Measurements from ENCODE around the gene TM9SF1. TPM values are rescaled to one million over a fixed set of nuclear protein-coding genes. Genes with fewer than 3 reads are reported as not detected.

Gene TM9SF1
- total and polyA plus RNA-seq, 10 of the 15 experiments (the other 5 are each of a cell fraction or from before 2014, with no cell fraction given): 7.2 to 39.2 (median 17.6) TPM

DNA sequence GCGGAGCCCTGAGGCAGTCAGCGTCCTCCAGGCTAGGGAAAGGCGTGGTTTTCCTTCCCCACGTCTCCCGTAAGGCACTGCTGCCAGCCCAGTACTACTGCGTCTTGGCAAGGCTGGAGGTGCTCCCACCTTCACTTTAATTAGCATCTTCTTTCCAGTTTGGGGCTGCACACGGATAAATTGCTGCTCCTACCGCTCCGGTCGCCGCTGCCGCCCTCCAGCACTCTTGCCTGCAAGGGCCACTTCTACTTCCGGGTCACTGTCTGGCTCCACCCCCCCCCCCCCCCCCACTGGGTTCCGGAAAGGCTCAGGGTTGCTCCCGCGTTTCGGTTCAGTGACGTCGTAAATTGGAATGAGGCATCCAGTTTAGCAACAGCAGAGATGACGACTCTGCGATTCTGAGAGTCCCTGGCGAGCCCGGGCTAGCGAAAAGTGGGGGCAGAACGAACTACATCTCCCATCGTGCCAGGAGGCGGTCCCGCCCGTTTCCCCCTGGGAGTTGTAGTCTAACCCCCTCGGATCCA, 36.9 kb upstream of the TM9SF1 start, which contains the start of gene NEDD8 (continued):
- no peak for TF ChIP-seq RAD21 (IDR thresholded peaks at IDR 0.05; ENCODE audit: insufficient read depth, low read depth, low read length)
- TF ChIP-seq NRF1 (conservative IDR thresholded peaks at IDR 0.05; ENCODE audit: low read depth, low read length): no peak
- no peak for TF ChIP-seq RBBP5 (conservative IDR thresholded peaks at IDR 0.05)
- TF ChIP-seq NBN (IDR thresholded peaks at IDR 0.05): no peak
- peak; percentile 94 for TF ChIP-seq TARDBP (IDR thresholded peaks at IDR 0.05; ENCODE audit: borderline replicate concordance)
- TF ChIP-seq CBX5 (IDR thresholded peaks at IDR 0.05; ENCODE audit: low read depth): no peak
- no peak for TF ChIP-seq ESRRA (IDR thresholded peaks at IDR 0.05; ENCODE audit: low read length)
- TF ChIP-seq TCF3 (IDR thresholded peaks at IDR 0.05; ENCODE audit: borderline replicate concordance, insufficient read depth, low read depth, low read length): no peak
- TF ChIP-seq, protein P1, sequence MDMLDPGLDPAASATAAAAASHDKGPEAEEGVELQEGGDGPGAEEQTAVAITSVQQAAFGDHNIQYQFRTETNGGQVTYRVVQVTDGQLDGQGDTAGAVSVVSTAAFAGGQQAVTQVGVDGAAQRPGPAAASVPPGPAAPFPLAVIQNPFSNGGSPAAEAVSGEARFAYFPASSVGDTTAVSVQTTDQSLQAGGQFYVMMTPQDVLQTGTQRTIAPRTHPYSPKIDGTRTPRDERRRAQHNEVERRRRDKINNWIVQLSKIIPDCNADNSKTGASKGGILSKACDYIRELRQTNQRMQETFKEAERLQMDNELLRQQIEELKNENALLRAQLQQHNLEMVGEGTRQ (IDR thresholded peaks at IDR 0.05; ENCODE audit: borderline replicate concordance, low read depth, low read length): no peak
- TF ChIP-seq EED (IDR thresholded peaks at IDR 0.05; ENCODE audit: low read depth): no peak
- no peak for TF ChIP-seq ZZZ3 (IDR thresholded peaks at IDR 0.05; ENCODE audit: control insufficient read depth, insufficient read length, low read depth)
- no peak for TF ChIP-seq NR2F1 (conservative IDR thresholded peaks at IDR 0.05)
- no peak; the same call in 1 of the 2 replicates for TF ChIP-seq SIN3A (IDR thresholded peaks at IDR 0.05; ENCODE audit: low read depth, low read length)
- no peak; the same call in 1 of the 2 replicates for TF ChIP-seq SMAD5 (IDR thresholded peaks at IDR 0.05; ENCODE audit: low read depth)
- no peak for TF ChIP-seq RELA (IDR thresholded peaks at IDR 0.05; ENCODE audit: borderline replicate concordance, partially characterized antibody)
- TF ChIP-seq, protein P2, sequence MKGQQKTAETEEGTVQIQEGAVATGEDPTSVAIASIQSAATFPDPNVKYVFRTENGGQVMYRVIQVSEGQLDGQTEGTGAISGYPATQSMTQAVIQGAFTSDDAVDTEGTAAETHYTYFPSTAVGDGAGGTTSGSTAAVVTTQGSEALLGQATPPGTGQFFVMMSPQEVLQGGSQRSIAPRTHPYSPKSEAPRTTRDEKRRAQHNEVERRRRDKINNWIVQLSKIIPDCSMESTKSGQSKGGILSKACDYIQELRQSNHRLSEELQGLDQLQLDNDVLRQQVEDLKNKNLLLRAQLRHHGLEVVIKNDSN (IDR thresholded peaks at IDR 0.05; ENCODE audit: borderline replicate concordance, extremely low read length, insufficient read depth, low read depth, low read length): no peak
- no peak for TF ChIP-seq EP300 (IDR thresholded peaks at IDR 0.05; ENCODE audit: borderline replicate concordance in 1 of 2, control insufficient read depth in 1 of 2, low read depth in 2 of 2, low read length in 2 of 2)
- TF ChIP-seq YY1 (IDR thresholded peaks at IDR 0.05; ENCODE audit: low read depth, low read length): peak; percentile 69
- TF ChIP-seq POLR2AphosphoS5 (IDR thresholded peaks at IDR 0.05; ENCODE audit: low read length): no peak; the same call in 1 of the 2 replicates
- no peak for TF ChIP-seq KLF5 (IDR thresholded peaks at IDR 0.05; ENCODE audit: partially characterized antibody)
- no peak for TF ChIP-seq SMC3 (IDR thresholded peaks at IDR 0.05; ENCODE audit: borderline replicate concordance, low read length)
- TF ChIP-seq YBX1 (IDR thresholded peaks at IDR 0.05): no peak
- TF ChIP-seq HCFC1 (IDR thresholded peaks at IDR 0.05; ENCODE audit: low read length): peak; percentile 97
- peak; percentile 70 for TF ChIP-seq NR2C2 (IDR thresholded peaks at IDR 0.05; ENCODE audit: borderline replicate concordance, control insufficient read depth, insufficient read length, low read depth)
- no peak for TF ChIP-seq MXI1 (IDR thresholded peaks at IDR 0.05; ENCODE audit: low read depth, low read length)
- no peak for TF ChIP-seq SUZ12 (IDR thresholded peaks at IDR 0.05; ENCODE audit: unreplicated experiment)
- no peak for TF ChIP-seq IRF4 (IDR thresholded peaks at IDR 0.05; ENCODE audit: low read depth, low read length)
- TF ChIP-seq, protein P3, sequence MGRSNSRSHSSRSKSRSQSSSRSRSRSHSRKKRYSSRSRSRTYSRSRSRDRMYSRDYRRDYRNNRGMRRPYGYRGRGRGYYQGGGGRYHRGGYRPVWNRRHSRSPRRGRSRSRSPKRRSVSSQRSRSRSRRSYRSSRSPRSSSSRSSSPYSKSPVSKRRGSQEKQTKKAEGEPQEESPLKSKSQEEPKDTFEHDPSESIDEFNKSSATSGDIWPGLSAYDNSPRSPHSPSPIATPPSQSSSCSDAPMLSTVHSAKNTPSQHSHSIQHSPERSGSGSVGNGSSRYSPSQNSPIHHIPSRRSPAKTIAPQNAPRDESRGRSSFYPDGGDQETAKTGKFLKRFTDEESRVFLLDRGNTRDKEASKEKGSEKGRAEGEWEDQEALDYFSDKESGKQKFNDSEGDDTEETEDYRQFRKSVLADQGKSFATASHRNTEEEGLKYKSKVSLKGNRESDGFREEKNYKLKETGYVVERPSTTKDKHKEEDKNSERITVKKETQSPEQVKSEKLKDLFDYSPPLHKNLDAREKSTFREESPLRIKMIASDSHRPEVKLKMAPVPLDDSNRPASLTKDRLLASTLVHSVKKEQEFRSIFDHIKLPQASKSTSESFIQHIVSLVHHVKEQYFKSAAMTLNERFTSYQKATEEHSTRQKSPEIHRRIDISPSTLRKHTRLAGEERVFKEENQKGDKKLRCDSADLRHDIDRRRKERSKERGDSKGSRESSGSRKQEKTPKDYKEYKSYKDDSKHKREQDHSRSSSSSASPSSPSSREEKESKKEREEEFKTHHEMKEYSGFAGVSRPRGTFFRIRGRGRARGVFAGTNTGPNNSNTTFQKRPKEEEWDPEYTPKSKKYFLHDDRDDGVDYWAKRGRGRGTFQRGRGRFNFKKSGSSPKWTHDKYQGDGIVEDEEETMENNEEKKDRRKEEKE (IDR thresholded peaks at IDR 0.05): no peak
- peak; percentile 34; the same call in 1 of the 2 replicates for TF ChIP-seq PAX5 (IDR thresholded peaks at IDR 0.05; ENCODE audit: borderline replicate concordance, low read depth, low read length)
- TF ChIP-seq KDM1A (IDR thresholded peaks at IDR 0.05; ENCODE audit: borderline replicate concordance): no peak
- TF ChIP-seq RAD51 (IDR thresholded peaks at IDR 0.05): no peak

Measured in GM12878 (cell line).